ENCODE data around the gene MYO3A. TPM values are rescaled to one million over a fixed set of nuclear protein-coding genes. Genes with fewer than 3 reads are reported as not detected.

Gene MYO3A
- total RNA-seq, 1 experiment from 2014 or later: not detected

GRCh38 chr10:25912866-25913265 lies 21.2 kb upstream of the MYO3A start:
- no TSS peak for BruUV-seq (replicated peaks)
- RAD21 ChIA-PET (ENCODE audit: low non-redundant PET in 1 of 2, low total read pairs in 2 of 2, uncharacterized antibody in 2 of 2, unreplicated experiment in 2 of 2): no interaction called here
- intact Hi-C loops (cut with micrococcal nuclease): no loop called here

More at GRCh38 chr10:25912866-25913265, 21.2 kb upstream of the MYO3A start:
- H3K9ac ChIP-seq (ENCODE audit: low read length): no peak overlapping the region
- H3K4me2 ChIP-seq (ENCODE audit: low read length): no peak overlapping the region
- no peak for DNase-seq (ENCODE audit: low read depth, low spot score)
- POLR2A ChIA-PET: no interaction called here
- H3K4me3 ChIP-seq (replicated peaks in 1 of 2; ENCODE audit: low read depth in 1 of 2, low read length in 2 of 2): no peak overlapping the region
- ATAC-seq: no peak
- H3K79me2 ChIP-seq (ENCODE audit: insufficient read depth, low read length): no peaks in the 10 kb centered on the region
- no peaks in the 10 kb centered on the region for H3K36me3 ChIP-seq (ENCODE audit: control insufficient read depth in 1 of 2, insufficient read depth in 2 of 2, low read length in 2 of 2)
- H3K27me3 ChIP-seq (ENCODE audit: insufficient read depth, low read length): peaks cover 24% of the 10 kb centered on the region
- H3K4me1 ChIP-seq (ENCODE audit: control insufficient read depth in 1 of 2, insufficient read depth in 2 of 2, low read length in 2 of 2): no peaks in the 10 kb centered on the region
- H4K20me1 ChIP-seq (ENCODE audit: insufficient read depth): no peaks in the 10 kb centered on the region
- no peak overlapping the region for H2AFZ ChIP-seq (ENCODE audit: low read depth, low read length, poor library complexity, severe bottlenecking)
- no peaks in the 10 kb centered on the region for H3K9me3 ChIP-seq (ENCODE audit: control insufficient read depth in 1 of 2, insufficient read depth in 1 of 2, low read depth in 1 of 2, low read length in 2 of 2)
- H3K27ac ChIP-seq (ENCODE audit: low read depth, low read length): no peak overlapping the region
- H3K9me2 ChIP-seq (ENCODE audit: insufficient read depth): no peaks in the 10 kb centered on the region
- TF ChIP-seq REST (IDR thresholded peaks at IDR 0.05; ENCODE audit: low read depth) (no peak), MAX (IDR thresholded peaks at IDR 0.05) (no peak), EZH2phosphoT487 (IDR thresholded peaks at IDR 0.05; ENCODE audit: borderline replicate concordance) (no peak), ELF1 (IDR thresholded peaks at IDR 0.05; ENCODE audit: borderline replicate concordance, low read depth) (no peak), SRF (IDR thresholded peaks at IDR 0.05; ENCODE audit: low read depth) (no peak), ZFX (IDR thresholded peaks at IDR 0.05) (no peak), SP1 (IDR thresholded peaks at IDR 0.05; ENCODE audit: low read depth) (no peak), ZNF274 (IDR thresholded peaks at IDR 0.05; ENCODE audit: low read depth, low read length) (no peak), TCF7L2 (IDR thresholded peaks at IDR 0.05; ENCODE audit: borderline replicate concordance, extremely low read depth, insufficient read depth, insufficient read length) (no peak), CBX3 (IDR thresholded peaks at IDR 0.05; ENCODE audit: low read depth) (no peak), CTCF (IDR thresholded peaks at IDR 0.05 in 2 of 3, conservative IDR thresholded peaks at IDR 0.05 in 1 of 3; ENCODE audit: borderline replicate concordance in 1 of 3, insufficient read depth in 1 of 3, low read depth in 2 of 3, low read length in 2 of 3) (no peak), RAD21 (IDR thresholded peaks at IDR 0.05; ENCODE audit: low read depth) (no peak), FOSL1 (IDR thresholded peaks at IDR 0.05; ENCODE audit: low read depth) (no peak), CEBPB (IDR thresholded peaks at IDR 0.05; ENCODE audit: low read depth) (no peak), EZH2 (IDR thresholded peaks at IDR 0.05) (no peak)
- CTCF ChIA-PET: no interaction called here

Measured in HCT116 (cell line).